Brain microvascular endothelial cell (primary cell): Measurements from ENCODE around the gene SPARCL1.

Experiments used
- DNase-seq: peaks from one replicate; pipeline ENCODE4 v3.0.0-alpha.2; 2020
- H3K27ac ChIP-seq: fragments of 250-450 bp; sonication (Bioruptor Pico); 2 replicates; pipeline ENCODE4 v1.5.1; 2020; ENCODE audit warnings: mild to moderate bottlenecking, moderate library complexity
- H3K27me3 ChIP-seq: fragments of 250-450 bp; sonication (Bioruptor Pico); replicated peaks from 2 replicates; pipeline ENCODE4 v1.5.1; 2020; ENCODE audit warnings: mild to moderate bottlenecking
- H3K36me3 ChIP-seq: fragments of 250-450 bp; sonication (Bioruptor Pico); replicated peaks from 2 replicates; pipeline ENCODE4 v1.5.1; 2020; ENCODE audit warnings: mild to moderate bottlenecking
- H3K4me3 ChIP-seq: 2 replicates; pipeline ENCODE4 v1.5.1; 2011; ENCODE audit warnings: low read depth, mild to moderate bottlenecking, control low read depth, low read length, moderate library complexity
- in situ Hi-C: cut with HindIII; loops from 2 replicates; pipeline ENCODE4 v1.10.0; 2017; ENCODE audit warnings: low sequenced_read_pairs, low pct_ligation_motif_present
- TF ChIP-seq, protein P1 (sequence below): IDR thresholded peaks from 2 replicates; pipeline ENCODE4 v1.5.1; 2011; ENCODE audit warnings: low read depth, mild to moderate bottlenecking, moderate library complexity, low read length, control low read depth, inconsistent platforms; ENCODE audit errors: missing control alignments

The SPARCL1 gene

DNA sequence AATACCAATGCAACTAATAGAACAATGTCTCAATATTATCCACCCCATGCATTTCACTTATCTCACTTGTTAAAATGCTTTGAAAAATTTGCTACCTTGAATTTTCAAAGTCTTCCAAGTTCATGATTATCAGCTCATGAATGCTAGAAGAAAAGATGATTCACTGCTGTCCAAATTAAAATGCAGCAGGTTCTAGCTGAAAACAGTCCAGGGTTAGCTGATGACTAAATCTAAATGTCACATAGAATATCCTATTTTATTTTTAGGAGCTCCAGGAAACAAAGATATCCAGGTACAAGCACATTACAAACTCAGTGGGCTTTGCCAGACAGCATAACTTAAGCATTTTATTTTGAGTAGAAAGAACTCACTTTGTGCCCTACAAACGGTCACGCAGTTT lies 38.0 kb upstream of the SPARCL1 start:
- no peak for DNase-seq
- no peaks in the 10 kb centered on the region for H3K27me3 ChIP-seq
- no peaks in the 10 kb centered on the region for H3K36me3 ChIP-seq
- TF ChIP-seq, protein P1, sequence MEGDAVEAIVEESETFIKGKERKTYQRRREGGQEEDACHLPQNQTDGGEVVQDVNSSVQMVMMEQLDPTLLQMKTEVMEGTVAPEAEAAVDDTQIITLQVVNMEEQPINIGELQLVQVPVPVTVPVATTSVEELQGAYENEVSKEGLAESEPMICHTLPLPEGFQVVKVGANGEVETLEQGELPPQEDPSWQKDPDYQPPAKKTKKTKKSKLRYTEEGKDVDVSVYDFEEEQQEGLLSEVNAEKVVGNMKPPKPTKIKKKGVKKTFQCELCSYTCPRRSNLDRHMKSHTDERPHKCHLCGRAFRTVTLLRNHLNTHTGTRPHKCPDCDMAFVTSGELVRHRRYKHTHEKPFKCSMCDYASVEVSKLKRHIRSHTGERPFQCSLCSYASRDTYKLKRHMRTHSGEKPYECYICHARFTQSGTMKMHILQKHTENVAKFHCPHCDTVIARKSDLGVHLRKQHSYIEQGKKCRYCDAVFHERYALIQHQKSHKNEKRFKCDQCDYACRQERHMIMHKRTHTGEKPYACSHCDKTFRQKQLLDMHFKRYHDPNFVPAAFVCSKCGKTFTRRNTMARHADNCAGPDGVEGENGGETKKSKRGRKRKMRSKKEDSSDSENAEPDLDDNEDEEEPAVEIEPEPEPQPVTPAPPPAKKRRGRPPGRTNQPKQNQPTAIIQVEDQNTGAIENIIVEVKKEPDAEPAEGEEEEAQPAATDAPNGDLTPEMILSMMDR, result no peak
- H3K4me3 ChIP-seq, result no peak overlapping the region
- in situ Hi-C loops, result no loop called here
- no peak overlapping the region for H3K27ac ChIP-seq

DNA sequence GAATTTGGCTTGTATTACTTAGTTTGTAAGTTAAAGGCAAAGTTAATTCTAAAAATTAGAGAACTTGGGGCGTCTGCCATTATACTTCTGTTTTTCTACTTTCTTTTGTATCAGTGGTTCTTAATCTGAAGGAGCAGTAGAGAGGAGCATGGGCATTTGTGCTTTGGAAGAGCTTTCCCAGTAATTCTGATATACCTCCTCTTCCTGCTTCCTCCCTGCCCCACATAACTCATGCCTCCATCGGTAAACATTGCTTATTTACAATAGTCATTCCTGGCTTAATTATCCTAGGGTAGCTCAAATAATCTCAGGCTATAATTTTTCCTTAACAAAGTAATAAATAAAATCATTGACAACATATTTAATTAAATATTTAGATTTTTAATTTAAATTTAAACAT lies 37.1 kb upstream of the SPARCL1 start:
- TF ChIP-seq, protein P1, result no peak

DNA sequence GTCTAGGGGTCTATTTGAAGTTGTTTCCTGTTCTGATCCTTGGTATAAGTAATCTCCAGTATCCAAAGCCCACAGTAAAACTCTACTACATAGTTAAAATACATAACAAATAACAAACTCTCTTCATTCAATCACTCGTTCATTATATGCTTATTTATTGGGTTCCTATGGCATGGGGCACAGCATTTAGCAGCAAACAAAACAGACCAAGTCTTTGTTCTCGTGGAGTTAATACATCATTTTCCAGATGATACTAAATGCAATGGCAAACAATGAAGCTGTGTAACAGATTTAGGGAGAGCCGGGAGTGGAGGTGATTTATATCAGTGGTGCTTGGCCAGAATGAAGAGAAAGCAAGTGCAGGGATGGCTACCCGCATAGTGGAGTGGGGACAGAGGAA lies 36.6 kb upstream of the SPARCL1 start:
- in situ Hi-C loops, result no loop called here
- Histone ChIP-seq H3K27me3 (no peaks in the 10 kb centered on the region), H3K4me3 (no peak overlapping the region), H3K36me3 (no peaks in the 10 kb centered on the region), H3K27ac (no peak overlapping the region)
- TF ChIP-seq, protein P1, result no peak
- DNase-seq, result no peak

More for the DNA sequence above, 37.1 kb upstream of the SPARCL1 start:
- no peak overlapping the region for H3K27ac ChIP-seq
- DNase-seq, result no peak
- no peaks in the 10 kb centered on the region for H3K27me3 ChIP-seq
- H3K36me3 ChIP-seq, result no peaks in the 10 kb centered on the region
- H3K4me3 ChIP-seq, result no peak overlapping the region
- in situ Hi-C loops, result no loop called here

- Histone ChIP-seq H3K27ac (no peak overlapping the region), H3K27me3 (no peaks in the 10 kb centered on the region), H3K4me3 (no peak overlapping the region), H3K36me3 (no peaks in the 10 kb centered on the region)
- TF ChIP-seq, protein P1, result no peak
- DNase-seq, result no peak
- in situ Hi-C loops, result no loop called here
Observed at GRCh38 chr4:87560802-87561201, 31.6 kb upstream of the SPARCL1 start.

DNA sequence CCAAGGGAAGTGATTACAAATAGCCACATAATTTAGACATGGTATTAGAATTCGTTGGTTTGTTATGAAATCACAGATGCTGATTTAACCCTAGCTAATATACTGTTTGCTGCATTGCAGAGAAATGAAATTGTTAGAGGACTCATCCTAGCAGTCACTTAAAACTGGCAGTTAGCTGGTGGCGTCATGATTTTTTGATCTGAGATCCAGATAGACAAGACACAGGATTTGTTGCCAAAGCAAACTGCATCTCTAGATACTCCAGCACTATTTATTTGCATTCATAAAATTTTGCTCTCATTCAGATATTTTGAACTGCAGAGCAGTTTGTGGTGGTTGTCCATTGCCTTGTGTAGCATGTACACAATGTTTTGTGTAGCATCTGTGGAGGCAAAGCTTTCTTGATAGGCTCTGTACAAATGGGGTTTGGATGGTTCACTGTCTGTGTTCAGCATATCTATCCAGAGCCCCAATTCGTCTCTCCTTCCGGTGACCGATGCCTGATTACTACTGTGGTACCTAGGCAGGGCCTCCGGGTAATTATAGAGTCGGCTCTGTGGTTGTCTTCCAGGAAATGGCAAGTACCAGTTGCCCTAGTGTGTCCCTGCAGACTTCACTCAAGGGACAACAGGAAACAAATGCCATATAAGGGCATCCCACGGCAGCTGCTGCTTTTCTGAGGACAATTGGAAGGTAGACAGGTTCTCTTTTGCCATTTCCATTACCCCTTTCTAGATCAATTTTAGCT lies 30.1 kb upstream of the SPARCL1 start:
- Histone ChIP-seq H3K27me3 (no peaks in the 10 kb centered on the region), H3K36me3 (no peaks in the 10 kb centered on the region), H3K27ac (no peak overlapping the region), H3K4me3 (no peak overlapping the region)
- TF ChIP-seq, protein P1, result no peak
- no peak for DNase-seq
- in situ Hi-C loops, result no loop called here

GRCh38 chr4:87557348-87557747 lies 28.2 kb upstream of the SPARCL1 start:
- Histone ChIP-seq H3K27ac (no peak overlapping the region), H3K4me3 (no peak overlapping the region), H3K27me3 (no peaks in the 10 kb centered on the region), H3K36me3 (no peaks in the 10 kb centered on the region)
- TF ChIP-seq, protein P1, result no peak
- no peak for DNase-seq
- in situ Hi-C loops, result no loop called here
